Raji (cell line): Measurements from ENCODE around the gene LMCD1.

Experiments
- POLR2A ChIP-seq: IDR thresholded peaks from 2 replicates; pipeline ENCODE4 v1.6.1; 2011; ENCODE audit warnings: low read depth, low read length, control low read depth; ENCODE audit not compliant: insufficient read depth

LMCD1 gene

GRCh38 chr3:8595695-8596115 is 94.1 kb downstream of the LMCD1 start:
- TF ChIP-seq POLR2A, result no peak

DNA sequence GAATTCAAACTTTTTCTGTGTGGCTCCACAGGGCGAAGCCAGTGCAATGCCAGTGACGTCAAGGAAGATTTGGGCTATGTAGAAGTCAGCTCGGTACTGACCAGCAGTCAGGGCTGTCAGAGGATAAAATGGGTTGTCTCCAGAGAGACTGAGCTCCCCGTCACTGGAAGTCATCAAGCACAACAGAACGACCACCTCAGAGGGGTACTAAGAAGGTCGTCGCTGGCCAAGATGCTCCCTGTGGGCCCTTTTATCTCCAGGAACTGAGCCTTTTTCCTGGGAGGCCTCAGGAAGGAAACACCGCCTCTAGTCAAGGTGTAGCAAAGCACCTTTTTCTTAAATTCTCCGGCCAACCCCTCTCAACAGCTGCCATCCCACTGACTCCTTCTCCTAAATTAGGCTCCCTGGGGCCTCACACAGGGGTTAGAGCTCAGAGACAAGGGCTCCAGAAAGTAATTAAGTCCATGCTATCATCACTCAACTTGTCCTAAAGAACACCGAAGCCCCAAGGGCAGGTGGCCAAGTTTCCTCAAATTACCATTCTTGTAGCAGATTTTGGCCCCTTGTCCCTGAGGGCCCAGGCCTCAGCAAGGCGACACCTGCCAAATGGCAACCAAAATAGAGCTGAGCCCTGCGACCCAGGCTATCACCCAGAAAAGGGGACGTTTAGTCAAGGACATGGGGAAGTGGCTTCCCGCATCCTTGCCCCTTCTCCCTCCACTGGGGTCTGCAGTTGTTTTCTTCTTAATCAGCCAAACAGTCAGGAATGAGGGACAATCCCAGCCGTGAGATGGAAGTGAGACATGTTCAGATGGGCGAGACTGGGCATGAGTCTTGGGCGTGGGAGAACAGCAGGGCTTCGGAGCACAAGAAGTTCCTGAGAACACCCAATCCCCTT is 94.9 kb downstream of the LMCD1 start:
- TF ChIP-seq POLR2A, result no peak

DNA sequence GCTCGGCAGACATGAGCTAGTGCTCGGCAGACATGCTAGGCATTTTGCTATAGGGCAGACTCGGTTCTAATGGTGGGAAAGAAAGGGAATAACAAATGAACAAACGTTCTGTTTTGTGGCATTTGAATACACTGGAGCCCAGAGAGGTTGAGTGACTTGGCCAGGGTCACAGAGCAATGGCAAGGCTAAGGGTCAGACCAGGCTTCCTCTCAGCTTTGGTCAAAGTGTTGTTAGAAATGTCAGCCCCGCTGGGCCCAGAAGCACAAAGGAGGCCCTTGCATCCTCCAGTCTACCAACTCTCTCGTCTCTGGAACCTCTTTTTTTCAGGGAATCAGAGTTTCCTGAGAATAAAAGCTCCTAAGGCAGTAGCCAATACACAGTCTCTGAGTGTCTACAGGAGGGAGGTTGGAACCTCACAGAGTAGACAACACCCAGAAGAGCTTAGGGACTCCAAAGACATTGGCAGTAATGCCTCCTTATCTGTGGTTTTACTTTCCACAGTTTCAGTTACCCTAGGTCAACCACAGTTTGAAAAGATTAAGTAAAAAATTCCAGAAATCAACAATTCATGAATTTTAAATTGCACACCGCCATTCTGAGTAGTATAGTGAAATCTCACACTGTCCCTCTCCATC is 95.7 kb downstream of the LMCD1 start:
- TF ChIP-seq POLR2A, result no peak

GRCh38 chr3:8599146-8599545 is 97.5 kb downstream of the LMCD1 start:
- no peak for TF ChIP-seq POLR2A

DNA sequence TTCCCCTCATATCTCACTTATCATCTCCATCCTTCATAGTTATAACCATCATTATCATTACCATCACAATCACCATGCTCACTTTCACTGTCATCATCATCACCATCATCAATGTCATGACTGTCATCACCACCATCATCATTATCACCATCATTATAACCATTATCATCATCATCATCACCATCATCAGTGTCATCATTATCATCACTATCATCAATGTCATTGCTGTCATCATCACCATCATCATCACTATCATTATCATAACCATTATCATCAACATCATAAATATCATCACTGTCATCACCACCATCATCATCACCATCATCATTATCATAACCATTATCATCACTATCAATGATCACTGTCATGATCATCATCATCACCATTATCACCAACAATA is 98.8 kb downstream of the LMCD1 start:
- no peak for TF ChIP-seq POLR2A

- no peak for TF ChIP-seq POLR2A
Measured at GRCh38 chr3:8603115-8603710, 101.6 kb downstream of the LMCD1 start.

DNA sequence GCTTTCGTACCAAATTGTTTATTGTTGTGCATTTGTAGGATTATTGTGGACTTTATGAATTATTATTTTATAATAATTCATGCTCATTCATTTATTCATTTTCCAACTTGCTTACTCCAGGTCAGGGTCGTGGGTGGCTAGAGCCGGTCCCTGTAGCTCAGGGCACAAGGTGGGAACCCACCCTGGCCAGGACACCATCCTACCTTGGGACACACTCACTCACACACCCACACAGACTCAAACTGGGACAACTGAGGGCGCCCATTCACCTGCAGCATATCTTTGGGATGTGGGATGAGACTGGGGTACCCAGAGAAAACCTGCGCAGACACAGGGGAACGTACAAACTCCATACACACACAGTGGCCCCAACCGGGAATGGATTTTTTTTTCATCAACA is 102.4 kb downstream of the LMCD1 start:
- no peak for TF ChIP-seq POLR2A

GRCh38 chr3:8604988-8605387 is 103.4 kb downstream of the LMCD1 start:
- TF ChIP-seq POLR2A, result no peak

- no peak for TF ChIP-seq POLR2A
Measured at GRCh38 chr3:8606701-8607231, 105.1 kb downstream of the LMCD1 start.

DNA sequence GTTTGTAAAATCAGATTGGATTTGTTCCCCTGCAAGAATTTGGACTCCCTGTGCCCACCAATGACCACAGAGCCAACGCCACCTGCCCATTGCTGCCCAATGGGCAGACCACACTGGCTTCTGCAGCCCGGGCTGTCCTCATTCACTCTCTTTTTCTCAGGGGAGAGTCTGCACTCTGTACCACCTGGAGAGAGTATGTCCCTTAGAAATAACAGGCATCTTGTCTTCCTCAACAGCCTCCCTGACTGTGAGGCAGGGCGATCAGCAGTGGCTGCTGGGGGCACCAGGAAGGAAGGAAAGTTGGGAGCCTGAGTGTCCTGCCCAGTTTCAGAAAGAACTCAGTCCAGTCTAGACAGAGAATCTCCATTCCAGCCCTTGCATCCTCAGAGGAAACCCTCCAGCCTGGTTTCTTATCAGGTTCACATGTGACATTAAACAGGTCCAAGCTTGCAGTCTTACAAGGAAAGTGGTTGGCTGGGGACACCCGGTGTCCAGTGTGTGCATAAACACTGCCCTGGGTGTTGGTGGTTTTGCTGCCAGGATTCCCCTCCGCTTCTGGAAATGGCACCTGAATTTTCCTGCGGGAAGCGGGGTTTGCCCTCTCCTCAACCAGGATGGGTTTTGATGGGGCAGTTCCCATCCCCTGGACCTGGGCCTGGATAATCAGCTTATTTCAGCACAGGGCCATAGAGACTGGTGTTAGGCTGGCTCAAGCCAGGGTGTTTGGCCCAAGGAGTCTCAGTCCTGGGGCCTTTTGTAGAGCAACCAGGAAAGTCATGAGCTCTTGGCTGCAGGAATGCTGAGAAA is 105.8 kb downstream of the LMCD1 start:
- TF ChIP-seq POLR2A, result no peak

GRCh38 chr3:8608041-8608790 is 106.6 kb downstream of the LMCD1 start:
- no peak for TF ChIP-seq POLR2A

DNA sequence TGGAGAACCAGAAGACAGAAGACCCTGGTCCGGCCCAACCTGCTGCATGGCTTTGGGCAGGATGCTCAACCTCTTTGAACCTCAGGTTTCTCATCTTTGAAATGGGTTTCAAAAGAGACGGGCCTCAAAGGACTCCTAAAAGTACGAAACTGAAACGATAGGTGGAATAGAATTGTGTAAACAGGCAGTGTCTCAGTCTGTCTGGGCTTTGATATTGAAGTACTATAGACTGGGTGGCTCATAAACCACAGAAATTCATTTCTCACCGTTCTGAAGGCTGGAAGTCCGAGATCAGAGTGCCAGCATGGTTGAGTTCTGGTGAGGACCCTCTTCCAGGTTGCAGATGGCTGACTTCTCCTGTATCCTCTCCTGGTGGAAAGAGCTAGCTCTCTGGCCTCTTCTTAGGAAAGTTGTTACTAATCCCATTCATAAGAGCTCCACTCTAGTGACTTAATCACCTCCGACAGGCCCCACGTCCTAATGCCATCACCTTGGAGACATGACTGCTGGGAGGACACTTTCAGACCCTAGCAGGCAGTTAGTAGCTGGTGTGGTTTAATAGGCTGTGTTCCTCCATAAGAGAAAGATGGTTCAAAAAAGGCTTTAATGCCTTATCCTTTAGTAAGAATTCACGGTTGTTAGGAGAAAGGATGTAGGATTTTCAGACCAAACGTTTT is 107.3 kb downstream of the LMCD1 start:
- TF ChIP-seq POLR2A, result no peak

- TF ChIP-seq POLR2A, result no peak
Measured at GRCh38 chr3:8610951-8611350, 109.3 kb downstream of the LMCD1 start.

DNA sequence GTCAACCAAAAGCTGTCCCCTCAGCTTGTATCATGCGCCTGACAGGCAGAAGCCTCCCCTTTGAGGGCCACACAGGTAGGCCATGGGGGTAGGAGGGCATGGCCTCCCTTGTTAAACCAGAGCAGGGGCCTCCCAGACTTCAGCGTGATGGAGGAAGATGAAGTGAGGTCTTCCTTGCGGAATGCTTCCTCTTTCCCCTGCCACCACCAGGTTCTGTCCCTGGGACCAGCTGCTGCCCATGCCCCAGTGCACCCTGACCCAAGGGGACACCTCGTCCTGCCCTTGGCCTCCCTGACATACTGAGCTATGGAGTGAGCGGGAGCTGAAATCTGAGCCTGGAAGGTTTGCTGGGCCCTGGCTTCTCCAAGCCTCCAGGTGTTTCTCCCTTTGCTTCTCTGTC is 116.3 kb downstream of the LMCD1 start:
- no peak for TF ChIP-seq POLR2A
